CD14-positive monocyte (primary cell): Measurements from ENCODE around the gene HPSE2. TPM values are rescaled to one million over a fixed set of nuclear protein-coding genes. Genes with fewer than 3 reads are reported as not detected.

ENCODE experiments used
- DNase-seq, 3 donors: peaks; one replicate each; pipeline ENCODE4 v3.0.0-alpha.2; 2011 to 2022
- H2AFZ ChIP-seq: 2 replicates; pipeline ENCODE4 v1.6.0; 2012; ENCODE audit warnings: mild to moderate bottlenecking, low read depth, low read length, inconsistent platforms; ENCODE audit not compliant: insufficient read depth, poor library complexity, severe bottlenecking
- H3K27ac ChIP-seq, 2 donors: 1 replicate in 1 of 2; 2 replicates in 1 of 2; pipeline ENCODE4 v1.5.1; 2012 to 2013; ENCODE audit warnings: low read length in 2 of 2, control low read depth in 1 of 2, inconsistent platforms in 1 of 2, low read depth in 1 of 2, mild to moderate bottlenecking in 1 of 2
- H3K27me3 ChIP-seq, 2 donors: one replicate each; pipeline versions ENCODE4 v1.6.0 to v1.6.1; 2011 to 2013; ENCODE audit warnings: low read length in 2 of 2; ENCODE audit not compliant: control insufficient read depth in 2 of 2, insufficient read depth in 2 of 2
- H3K36me3 ChIP-seq, 2 donors: replicated peaks in 1 of 2; 1 replicate in 1 of 2; 2 replicates in 1 of 2; pipeline versions ENCODE4 v1.5.1 to v1.6.1; 2012 to 2013; ENCODE audit warnings: low read length in 2 of 2, control low read depth in 1 of 2, inconsistent platforms in 1 of 2, mild to moderate bottlenecking in 1 of 2; ENCODE audit not compliant: insufficient read depth in 2 of 2, control insufficient read depth in 1 of 2
- H3K4me1 ChIP-seq, 2 donors: 1 replicate in 1 of 2; 2 replicates in 1 of 2; pipeline versions ENCODE4 v1.5.1 to v1.6.1; 2012 to 2013; ENCODE audit warnings: low read length in 2 of 2, control low read depth in 1 of 2, inconsistent platforms in 1 of 2, mild to moderate bottlenecking in 1 of 2, moderate library complexity in 1 of 2; ENCODE audit not compliant: insufficient read depth in 2 of 2, control insufficient read depth in 1 of 2
- H3K4me2 ChIP-seq: replicated peaks from 2 replicates; pipeline ENCODE3; 2012; ENCODE audit warnings: low read length, moderate library complexity, mild to moderate bottlenecking; ENCODE audit not compliant: poor library complexity, severe bottlenecking; ENCODE audit errors: extremely low read depth
- H3K4me3 ChIP-seq, 3 experiments: fragments of 200-600 bp in 1 of 3; sonication (generic) in 1 of 3; replicated peaks in 1 of 3; 1 replicate in 2 of 3; 2 replicates in 1 of 3; pipeline ENCODE4 v1.5.1; 2011 to 2013; ENCODE audit warnings: low read length in 3 of 3, mild to moderate bottlenecking in 3 of 3, control low read depth in 2 of 3, low read depth in 2 of 3, inconsistent platforms in 1 of 3, moderate library complexity in 1 of 3
- H3K79me2 ChIP-seq: 2 replicates; pipeline ENCODE4 v1.6.0; 2012; ENCODE audit warnings: mild to moderate bottlenecking, control low read depth, inconsistent platforms, low read length, moderate library complexity; ENCODE audit not compliant: insufficient read depth
- H3K9ac ChIP-seq: 2 replicates; pipeline ENCODE4 v1.6.0; 2017; ENCODE audit warnings: low read length, mild to moderate bottlenecking; ENCODE audit not compliant: insufficient read depth, poor library complexity, severe bottlenecking
- H3K9me3 ChIP-seq, 2 donors: replicated peaks in 1 of 2; 1 replicate in 1 of 2; 2 replicates in 1 of 2; pipeline versions ENCODE4 v1.5.1 to v1.6.1; 2012 to 2013; ENCODE audit warnings: low read length in 2 of 2, control low read depth in 1 of 2; ENCODE audit not compliant: control insufficient read depth in 1 of 2, insufficient read depth in 1 of 2
- H4K20me1 ChIP-seq: 2 replicates; pipeline ENCODE4 v1.6.0; 2012; ENCODE audit warnings: mild to moderate bottlenecking, low read length, control low read depth, moderate library complexity; ENCODE audit not compliant: insufficient read depth
- H3K27ac Mint-ChIP-seq, 7 donors: one replicate each; pipeline ENCODE4 v1.8.0; 2020; ENCODE audit warnings: mild to moderate bottlenecking in 7 of 7, mixed read lengths in 7 of 7, moderate library complexity in 6 of 7, inconsistent platforms in 2 of 7
- H3K27me3 Mint-ChIP-seq, 3 donors: one replicate each; pipeline ENCODE4 v1.8.0; 2021 to 2022; ENCODE audit warnings: low read depth in 3 of 3, mild to moderate bottlenecking in 3 of 3, mixed read lengths in 3 of 3, moderate library complexity in 3 of 3, inconsistent platforms in 1 of 3
- H3K36me3 Mint-ChIP-seq, 2 donors: one replicate each; pipeline ENCODE4 v1.8.0; 2020; ENCODE audit warnings: mixed read lengths in 2 of 2, inconsistent platforms in 1 of 2, mild to moderate bottlenecking in 1 of 2
- H3K4me1 Mint-ChIP-seq: one replicate; pipeline ENCODE4 v1.8.0; 2020; ENCODE audit warnings: mild to moderate bottlenecking, mixed read lengths
- H3K4me3 Mint-ChIP-seq, 2 donors: one replicate each; pipeline ENCODE4 v1.8.0; 2020; ENCODE audit warnings: mild to moderate bottlenecking in 2 of 2, mixed read lengths in 2 of 2, moderate library complexity in 1 of 2
- H3K9me3 Mint-ChIP-seq, 7 donors: one replicate each; pipeline ENCODE4 v1.8.0; 2020 to 2022; ENCODE audit warnings: mixed read lengths in 7 of 7, mild to moderate bottlenecking in 6 of 7, moderate library complexity in 6 of 7, inconsistent platforms in 2 of 7
- WGBS: methylation state at CpG from one replicate; pipeline ENCODE4 v1.1.5; 2013; ENCODE audit warnings: missing lambda C conversion rate; ENCODE audit not compliant: insufficient coverage; 5-methylcytosine and 5-hydroxymethylcytosine counted together
- intact Hi-C, 2 donors: fragments of 100-400 bp; cut with micrococcal nuclease; formaldehyde crosslinking; loops; one replicate each; pipeline versions ENCODE4 v1.15.0 to v1.15.1; 2023
- polyA plus RNA-seq, 3 donors: library from polyadenylated mRNA; depleted of rRNA in 1 of 3; unstranded in 2 of 3; stranded (reverse) in 1 of 3; fragments of 300-500 nt in 2 of 3; fragments of >200 nt in 1 of 3; fragmentation: Illumina TruSeq in 2 of 3; gene quantifications; 1 replicate in 2 of 3; 2 replicates in 1 of 3; pipeline ENCODE4 v1.2.3, GENCODE V29; 2012 to 2021
- TF ChIP-seq, protein P1 (sequence below): fragments of 200-600 bp; IDR thresholded peaks from one replicate; pipeline ENCODE4 v1.8.0; 2022; ENCODE audit warnings: antibody characterized with exemption, mild to moderate bottlenecking

The HPSE2 gene
- polyA plus RNA-seq, 3 donors = not detected

DNA sequence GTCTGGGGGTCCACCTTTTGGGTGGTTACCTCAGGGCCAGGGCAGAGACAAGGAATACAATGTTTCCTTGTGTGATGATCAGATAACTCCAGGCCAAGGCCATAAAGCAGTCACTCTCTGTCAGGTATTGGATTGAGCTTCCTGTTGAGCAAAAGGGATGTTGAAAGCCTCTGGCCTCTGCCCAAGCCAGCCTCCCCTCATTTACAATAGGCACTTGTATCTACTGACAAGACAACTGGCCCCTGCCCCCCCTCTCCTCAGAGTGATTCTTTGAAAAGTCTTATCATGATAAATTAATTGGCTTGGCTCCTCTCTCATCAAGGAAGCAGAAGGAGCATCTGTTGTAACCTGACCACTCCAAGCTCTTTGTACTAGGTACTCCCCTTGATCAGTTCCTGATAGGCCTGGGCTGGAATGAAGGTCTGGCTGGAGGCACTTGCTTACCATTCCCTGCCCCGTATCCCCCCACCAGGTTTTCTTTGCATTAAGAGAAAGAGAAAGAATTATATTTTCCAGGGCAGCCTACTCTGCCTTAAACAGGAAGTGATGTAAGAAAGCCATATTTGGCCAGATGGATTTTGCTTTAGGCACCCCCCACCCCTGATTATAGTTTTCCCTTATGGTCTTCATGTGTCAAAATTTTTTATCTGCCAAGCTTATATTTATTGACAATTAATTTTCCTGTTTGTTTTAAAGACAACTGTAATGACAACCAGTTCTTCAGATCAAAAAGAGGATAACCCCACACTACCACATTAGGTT is 746.8 kb downstream of the HPSE2 start:
- Histone ChIP-seq H2AFZ (no peak overlapping the region), H3K27ac (no peak overlapping the region), H3K9me3 (no peaks in the 10 kb centered on the region), H3K36me3 (no peaks in the 10 kb centered on the region), H3K4me2 (no peak overlapping the region), H4K20me1 (no peaks in the 10 kb centered on the region), H3K79me2 (no peaks in the 10 kb centered on the region), H3K9ac (no peak overlapping the region), H3K4me3 (no peak overlapping the region), H3K4me1 (no peaks in the 10 kb centered on the region), H3K27me3 (no peaks in the 10 kb centered on the region)
- Mint-ChIP-seq H3K4me3 (no peak overlapping the region), H3K27ac (no peak overlapping the region), H3K27me3 (peaks cover 1 to 4% (median 2%) of the 10 kb centered on the region in 3 donors), H3K36me3 (no peaks in the 10 kb centered on the region), H3K4me1 (peaks cover 3% of the 10 kb centered on the region), H3K9me3 (peaks cover 0 to 8% (median 2%) of the 10 kb centered on the region in 7 donors)
- DNase-seq = no peak
- TF ChIP-seq, protein P1, sequence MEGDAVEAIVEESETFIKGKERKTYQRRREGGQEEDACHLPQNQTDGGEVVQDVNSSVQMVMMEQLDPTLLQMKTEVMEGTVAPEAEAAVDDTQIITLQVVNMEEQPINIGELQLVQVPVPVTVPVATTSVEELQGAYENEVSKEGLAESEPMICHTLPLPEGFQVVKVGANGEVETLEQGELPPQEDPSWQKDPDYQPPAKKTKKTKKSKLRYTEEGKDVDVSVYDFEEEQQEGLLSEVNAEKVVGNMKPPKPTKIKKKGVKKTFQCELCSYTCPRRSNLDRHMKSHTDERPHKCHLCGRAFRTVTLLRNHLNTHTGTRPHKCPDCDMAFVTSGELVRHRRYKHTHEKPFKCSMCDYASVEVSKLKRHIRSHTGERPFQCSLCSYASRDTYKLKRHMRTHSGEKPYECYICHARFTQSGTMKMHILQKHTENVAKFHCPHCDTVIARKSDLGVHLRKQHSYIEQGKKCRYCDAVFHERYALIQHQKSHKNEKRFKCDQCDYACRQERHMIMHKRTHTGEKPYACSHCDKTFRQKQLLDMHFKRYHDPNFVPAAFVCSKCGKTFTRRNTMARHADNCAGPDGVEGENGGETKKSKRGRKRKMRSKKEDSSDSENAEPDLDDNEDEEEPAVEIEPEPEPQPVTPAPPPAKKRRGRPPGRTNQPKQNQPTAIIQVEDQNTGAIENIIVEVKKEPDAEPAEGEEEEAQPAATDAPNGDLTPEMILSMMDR = no peak
- WGBS = no CpG with 5 or more reads among the region's 1 CpG
- intact Hi-C loops = no loop called here

DNA sequence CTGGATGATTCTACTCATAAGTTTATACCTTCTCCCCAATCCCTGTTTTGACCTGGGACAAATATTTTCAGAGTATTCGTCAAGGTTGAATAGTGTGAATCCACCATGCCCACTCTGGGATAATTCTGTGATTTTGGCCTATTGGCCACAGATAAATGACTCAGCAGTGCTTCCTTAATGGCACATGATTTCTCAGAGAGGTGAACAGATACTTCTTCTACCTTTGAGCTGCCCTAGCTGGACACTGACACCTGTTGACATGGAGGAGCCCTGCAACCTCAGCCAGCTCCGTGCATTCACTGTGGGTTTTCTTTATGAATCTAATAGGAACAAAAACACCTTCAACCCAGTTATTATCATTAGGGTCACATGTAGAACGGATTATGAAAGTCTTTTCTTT is 748.0 kb downstream of the HPSE2 start:
- Mint-ChIP-seq H3K27ac (no peak overlapping the region), H3K4me3 (no peak overlapping the region), H3K27me3 (peaks cover 1 to 4% (median 2%) of the 10 kb centered on the region in 3 donors), H3K9me3 (peaks cover 0 to 5% (median 3%) of the 10 kb centered on the region in 7 donors), H3K4me1 (peaks cover 3% of the 10 kb centered on the region), H3K36me3 (no peaks in the 10 kb centered on the region)
- intact Hi-C loops = no loop called here
- Histone ChIP-seq H3K27me3 (no peaks in the 10 kb centered on the region), H4K20me1 (no peaks in the 10 kb centered on the region), H3K36me3 (no peaks in the 10 kb centered on the region), H2AFZ (no peak overlapping the region), H3K9ac (no peak overlapping the region), H3K9me3 (no peaks in the 10 kb centered on the region), H3K27ac (no peak overlapping the region), H3K4me2 (no peak overlapping the region), H3K4me3 (no peak overlapping the region), H3K4me1 (no peaks in the 10 kb centered on the region), H3K79me2 (no peaks in the 10 kb centered on the region)
- TF ChIP-seq, protein P1 = no peak
- WGBS = no CpG with 5 or more reads among the region's 3 CpGs
- DNase-seq = no peak
